K562 (cell line): Measurements from ENCODE around the gene RAB17. TPM values are rescaled to one million over a fixed set of nuclear protein-coding genes. Genes with fewer than 3 reads are reported as not detected.

Experiments used
- ATAC-seq: fragments of 200-7000 bp; cut with Tn5 transposase; 3 replicates; pipeline ENCODE4 v1.9.1; 2020; ENCODE audit warnings: moderate library complexity
- BruUV-seq: library from RNA; stranded (reverse); fragments of 400-500 nt; replicated peaks from 2 replicates; lab custom pipeline; 2021; lab: Mats Ljungman, UMichigan
- CTCF ChIA-PET: fragments of 300-600 bp; formaldehyde crosslinking; extraction: SDS; loops from one replicate; lab custom pipeline; 2021; ENCODE audit warnings: low intra/inter-chr PET ratio; lab: Yijun Ruan, JAX
- POLR2A ChIA-PET: fragments of 300-600, 350-650 bp; sonication (Branson Sonifier 250); formaldehyde crosslinking; extraction: SDS; loops from one replicate; lab custom pipeline; 2021; ENCODE audit warnings: antibody characterized with exemption, inconsistent platforms; lab: Yijun Ruan, JAX
- DNase-seq, 4 experiments: peaks; one replicate each; pipeline versions ENCODE4 v3.0.0 to v3.0.0-alpha.2; 2011 to 2018; ENCODE audit warnings: low spot score in 3 of 4, mixed read lengths in 3 of 4; ENCODE audit errors: extremely low read depth in 1 of 4
- FAIRE-seq: peaks from 2 replicates; lab custom pipeline; 2011; peaks lifted over from hg19 to GRCh38; lab: Jason Lieb, UNC
- H2AFZ ChIP-seq: 2 replicates; pipeline ENCODE4 v1.6.0; 2011; ENCODE audit warnings: low read depth, low read length, control low read depth, inconsistent platforms
- H3K27ac ChIP-seq: fragments of 200-600 bp; 3 replicates; pipeline ENCODE4 v1.8.0; 2011; ENCODE audit warnings: low read depth, mild to moderate bottlenecking, control low read depth, inconsistent platforms, low read length, moderate library complexity, mixed read lengths; ENCODE audit errors: extremely low read depth
- H3K27me3 ChIP-seq, 2 experiments: fragments of 300-600 bp in 1 of 2; 2 replicates in 1 of 2; 3 replicates in 1 of 2; pipeline versions ENCODE4 v1.6.0 to v1.8.0; 2011; ENCODE audit warnings: inconsistent platforms in 2 of 2, low read length in 2 of 2, mild to moderate bottlenecking in 1 of 2, mixed read lengths in 1 of 2, moderate library complexity in 1 of 2; ENCODE audit not compliant: control insufficient read depth in 2 of 2, insufficient read depth in 2 of 2
- H3K36me3 ChIP-seq: fragments of 300-600 bp; 3 replicates; pipeline ENCODE4 v1.8.0; 2011; ENCODE audit warnings: mild to moderate bottlenecking, low read length, inconsistent platforms; ENCODE audit not compliant: control insufficient read depth, insufficient read depth
- H3K4me1 ChIP-seq, 2 experiments: fragments of 200-600 bp in 1 of 2; replicated peaks in 1 of 2; 2 replicates in 1 of 2; 3 replicates in 1 of 2; pipeline versions ENCODE4 v1.5.1 to v1.8.0; 2011; ENCODE audit warnings: inconsistent platforms in 2 of 2, low read length in 2 of 2, mild to moderate bottlenecking in 1 of 2, mixed read lengths in 1 of 2, moderate library complexity in 1 of 2; ENCODE audit not compliant: control insufficient read depth in 2 of 2, insufficient read depth in 2 of 2
- H3K4me2 ChIP-seq: 2 replicates; pipeline ENCODE4 v1.6.1; 2011; ENCODE audit warnings: low read length, control low read depth, inconsistent platforms, mixed read lengths; ENCODE audit not compliant: insufficient read depth
- H3K4me3 ChIP-seq: fragments of 200-600 bp; sonication (generic), shearing (Covaris generic); 2 replicates; pipeline ENCODE4 v1.5.1; 2016; ENCODE audit warnings: control low read depth, inconsistent platforms
- H3K79me2 ChIP-seq: fragments of 200-600 bp; 3 replicates; pipeline ENCODE4 v1.8.0; 2011; ENCODE audit warnings: low read length, inconsistent platforms; ENCODE audit not compliant: control insufficient read depth, insufficient read depth
- H3K9ac ChIP-seq, 2 experiments: 2 replicates each; pipeline versions ENCODE4 v1.6.0 to v1.6.1; 2011; ENCODE audit warnings: low read depth in 2 of 2, low read length in 2 of 2, control low read depth in 1 of 2, inconsistent platforms in 1 of 2, mild to moderate bottlenecking in 1 of 2, mixed read lengths in 1 of 2; ENCODE audit not compliant: insufficient read depth in 1 of 2
- H3K9me1 ChIP-seq: one replicate; pipeline ENCODE4 v1.6.0; 2011; ENCODE audit warnings: inconsistent platforms, mild to moderate bottlenecking, low read length, moderate library complexity; ENCODE audit not compliant: control insufficient read depth, insufficient read depth
- H3K9me3 ChIP-seq: replicated peaks from 2 replicates; pipeline ENCODE4 v1.5.1; 2011; ENCODE audit warnings: low read depth, low read length, inconsistent platforms; ENCODE audit not compliant: control insufficient read depth, insufficient read depth
- H4K20me1 ChIP-seq: replicated peaks from 2 replicates; pipeline ENCODE4 v1.6.1; 2011; ENCODE audit warnings: low read length, inconsistent platforms, mixed read lengths; ENCODE audit not compliant: control insufficient read depth, insufficient read depth
- AFF1 ChIP-seq, 2 experiments: fragments of 450-650 bp; IDR thresholded peaks; 2 replicates each; pipeline ENCODE4 v1.6.1; 2018; ENCODE audit warnings: mild to moderate bottlenecking in 2 of 2, low read depth in 1 of 2; ENCODE audit not compliant: partially characterized antibody in 2 of 2
- AFF4 ChIP-seq: sonication (generic); formaldehyde crosslinking; IDR thresholded peaks from 2 replicates; pipeline ENCODE4 v1.8.0; 2023; ENCODE audit warnings: mild to moderate bottlenecking, missing genetic modification reagents
- ETV5 ChIP-seq: sonication (generic); formaldehyde crosslinking; IDR thresholded peaks from 2 replicates; pipeline ENCODE4 v1.4.0; 2020; ENCODE audit warnings: low read depth, mild to moderate bottlenecking, missing genetic modification reagents
- NCOA6 ChIP-seq: fragments of 450-650 bp; IDR thresholded peaks from 2 replicates; pipeline ENCODE4 v1.6.1; 2017; ENCODE audit warnings: mild to moderate bottlenecking
- STAG1 ChIP-seq: sonication (generic); formaldehyde crosslinking; IDR thresholded peaks from 2 replicates; pipeline ENCODE4 v1.5.0; 2020; ENCODE audit warnings: missing genetic modification reagents, borderline replicate concordance
- TAF1 ChIP-seq: IDR thresholded peaks from 2 replicates; pipeline ENCODE4 v1.6.1; 2011; ENCODE audit warnings: mild to moderate bottlenecking, low read length, moderate library complexity; ENCODE audit not compliant: insufficient read depth, control insufficient read depth, severe bottlenecking; ENCODE audit errors: extremely low read depth
- ZNF444 ChIP-seq: fragments of 250-450 bp; sonication (Bioruptor Pico); IDR thresholded peaks from 2 replicates; pipeline ENCODE4 v1.4.0; 2020; ENCODE audit warnings: mild to moderate bottlenecking, moderate library complexity
- WGBS: fragments of 100-300 bp; shearing (Covaris generic); methylation state at CpG from one replicate; pipeline ENCODE4 v1.1.6; 2016; ENCODE audit warnings: low coverage, mixed read lengths; ENCODE audit not compliant: insufficient coverage; ENCODE audit errors: missing lambda C conversion rate; 5-methylcytosine and 5-hydroxymethylcytosine counted together
- in situ Hi-C: fragments of 300-500 bp; cut with MboI; formaldehyde crosslinking; loops from 4 replicates; pipeline ENCODE4 v1.15.0; 2018; ENCODE audit warnings: inconsistent platforms, mixed read lengths
- intact Hi-C: fragments of 100-400 bp; cut with micrococcal nuclease; formaldehyde crosslinking; loops from 2 replicates; pipeline ENCODE4 v1.14.2; 2022
- polyA plus RNA-seq, 8 experiments: library from polyadenylated mRNA; depleted of rRNA in 4 of 8; stranded (reverse) in 5 of 8; unstranded in 3 of 8; fragments of >200 nt; fragmentation: Nextera tagmentation in 2 of 8; fragmentation: Illumina TruSeq in 1 of 8; extraction: Ambion mirVana in 2 of 8; extraction: Trizol in 1 of 8; gene quantifications; 2 replicates each; pipeline versions ENCODE4 v1.2.1 to v1.2.3, GENCODE V29; 2011 to 2014; ENCODE audit warnings: inconsistent platforms in 1 of 8, missing spikeins in 1 of 8
- total RNA-seq, 7 experiments: library from RNA; depleted of rRNA in 6 of 7; stranded (reverse); fragments of >200 nt in 6 of 7; fragmentation: Illumina TruSeq in 2 of 7; extraction: Trizol in 2 of 7; gene quantifications; 2 replicates each; pipeline versions ENCODE4 v1.2.1 to v1.2.3, GENCODE V29; 2011 to 2021; ENCODE audit warnings: low replicate concordance in 1 of 7
- TF ChIP-seq, protein P1 (sequence below): IDR thresholded peaks from 2 replicates; pipeline ENCODE4 v1.6.1; 2014; ENCODE audit warnings: antibody characterized with exemption

RAB17 gene
- total and polyA plus RNA-seq, 9 of the 15 experiments (the other 6 are each of a cell fraction or from before 2014, with no cell fraction given): 0.13 TPM; not detected in 8

DNA sequence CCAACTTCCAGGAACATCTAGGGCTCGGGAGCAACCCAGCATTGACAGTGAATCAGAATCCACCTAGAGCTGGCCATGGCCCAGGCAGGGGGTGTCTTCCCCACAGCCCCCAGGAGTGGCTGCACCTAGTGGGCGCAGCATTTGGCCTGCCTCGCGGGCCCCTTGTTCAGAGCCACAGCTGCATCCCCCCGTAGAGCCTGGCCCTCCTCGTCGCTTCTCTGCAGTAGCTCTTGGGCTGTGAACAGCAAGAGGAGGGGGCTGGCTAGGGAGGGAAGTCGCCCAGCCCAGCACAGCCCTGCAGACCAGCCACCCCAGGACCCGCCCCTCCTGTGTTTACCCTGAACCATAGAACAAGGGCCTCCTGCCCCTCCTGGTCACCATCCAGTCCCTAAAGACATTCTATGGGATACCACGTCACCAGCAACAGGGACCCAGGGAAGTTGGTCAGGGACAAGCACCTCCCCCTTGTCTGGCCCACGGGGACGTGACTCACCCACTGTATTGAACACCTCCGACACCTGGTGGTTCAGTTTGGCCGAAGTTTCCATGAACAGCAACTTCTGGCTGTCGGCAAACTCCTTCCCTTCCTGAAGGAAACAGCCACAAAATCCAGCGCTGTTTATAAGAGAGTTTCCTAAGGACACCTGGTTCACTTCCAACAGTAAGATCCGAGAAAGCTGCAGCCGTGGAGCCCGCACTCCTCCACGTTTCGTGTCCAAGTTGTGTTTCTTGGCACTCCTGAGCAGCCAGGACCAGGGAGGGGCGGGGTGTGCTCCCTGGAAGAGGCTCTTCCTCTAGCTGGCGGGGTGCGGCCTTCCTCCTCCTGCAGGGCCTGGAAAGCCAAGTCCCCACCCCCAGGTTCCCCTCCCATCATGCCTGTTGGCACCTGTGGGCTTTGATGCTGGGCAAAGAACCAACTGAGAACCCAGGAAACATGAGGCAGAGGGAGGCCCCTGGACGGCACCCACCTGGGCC lies 15.4 kb downstream of the RAB17 start:
- H3K9me1 ChIP-seq: no peaks in the 10 kb centered on the region
- H3K9ac ChIP-seq: no peak overlapping the region
- H3K27ac ChIP-seq: no peak overlapping the region
- no peak overlapping the region for H3K4me3 ChIP-seq
- BruUV-seq: no TSS peak
- H3K79me2 ChIP-seq: no peaks in the 10 kb centered on the region
- ChIA-PET POLR2A (interaction anchor here (0.9 to 1.0 kb wide), 2 partner anchors 62 to 104 kb away, joined by 3 to 4 read pairs; no protein-coding TSS in a partner anchor), CTCF (no interaction called here)
- H3K27me3 ChIP-seq: peaks cover 4 to 58% of the 10 kb centered on the region in 2 experiments; a peak in 3 of 5 replicates
- in situ Hi-C loops (loop anchor here (5.0 to 10.0 kb wide), 2 partner anchors 63 to 420 kb away; no protein-coding TSS in a partner anchor), intact Hi-C loops (no loop called here)
- DNase-seq (no peak), FAIRE-seq (no peak), ATAC-seq (no peak)
- WGBS: 1% methylated on average over 20 of the region's 25 CpGs
- H3K36me3 ChIP-seq: no peaks in the 10 kb centered on the region
- no peaks in the 10 kb centered on the region for H3K9me3 ChIP-seq
- peaks cover 0 to 3% of the 10 kb centered on the region in 2 experiments; a peak in 1 of 5 replicates for H3K4me1 ChIP-seq
- no peaks in the 10 kb centered on the region for H4K20me1 ChIP-seq
- H3K4me2 ChIP-seq: no peak overlapping the region
- no peak overlapping the region for H2AFZ ChIP-seq
- TF ChIP-seq TAF1 (no peak), ETV5 (CRISPR knock-in tag) (no peak), AFF4 (CRISPR knock-in tag) (no peak), STAG1 (CRISPR knock-in tag) (no peak), AFF1 (IDR thresholded peaks at IDR 0.05; ENCODE audit: low read depth in 1 of 2, partially characterized antibody in 2 of 2) (no peak), NCOA6 (no peak), ZNF444 (CRISPR knock-in tag) (no peak)
- TF ChIP-seq, protein P1, sequence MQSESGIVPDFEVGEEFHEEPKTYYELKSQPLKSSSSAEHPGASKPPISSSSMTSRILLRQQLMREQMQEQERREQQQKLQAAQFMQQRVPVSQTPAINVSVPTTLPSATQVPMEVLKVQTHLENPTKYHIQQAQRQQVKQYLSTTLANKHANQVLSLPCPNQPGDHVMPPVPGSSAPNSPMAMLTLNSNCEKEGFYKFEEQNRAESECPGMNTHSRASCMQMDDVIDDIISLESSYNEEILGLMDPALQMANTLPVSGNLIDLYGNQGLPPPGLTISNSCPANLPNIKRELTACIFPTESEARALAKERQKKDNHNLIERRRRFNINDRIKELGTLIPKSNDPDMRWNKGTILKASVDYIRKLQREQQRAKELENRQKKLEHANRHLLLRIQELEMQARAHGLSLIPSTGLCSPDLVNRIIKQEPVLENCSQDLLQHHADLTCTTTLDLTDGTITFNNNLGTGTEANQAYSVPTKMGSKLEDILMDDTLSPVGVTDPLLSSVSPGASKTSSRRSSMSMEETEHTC: no peak
